HG03521 (cell line): ENCODE data around the gene MOSMO.

Experiments
- ATAC-seq: cut with Tn5 transposase; IDR thresholded peaks from one replicate; pipeline ENCODE4 v1.9.1; 2021; ENCODE audit warnings: mild to moderate bottlenecking, moderate library complexity; ENCODE audit not compliant: unreplicated experiment

The MOSMO gene

DNA sequence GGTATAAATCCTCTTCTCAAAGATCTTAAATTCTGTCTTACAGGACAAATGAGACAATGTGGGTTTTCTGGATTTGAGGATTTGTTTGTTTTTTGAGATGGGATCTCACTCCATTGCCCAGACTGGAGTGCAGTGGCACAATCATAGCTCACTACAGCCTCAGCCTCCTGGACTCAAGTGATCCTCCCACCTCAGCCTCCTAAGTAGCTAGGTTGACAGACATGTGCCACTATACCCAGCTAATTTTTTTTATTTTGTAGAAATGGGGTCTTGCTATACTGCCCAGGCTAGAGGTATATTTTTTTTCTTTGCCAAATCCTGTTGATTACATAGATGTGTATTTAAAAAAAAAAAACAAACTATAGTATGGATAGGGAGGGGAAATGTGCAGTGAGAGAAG, 122.6 kb downstream of the MOSMO start:
- ATAC-seq = no peak

DNA sequence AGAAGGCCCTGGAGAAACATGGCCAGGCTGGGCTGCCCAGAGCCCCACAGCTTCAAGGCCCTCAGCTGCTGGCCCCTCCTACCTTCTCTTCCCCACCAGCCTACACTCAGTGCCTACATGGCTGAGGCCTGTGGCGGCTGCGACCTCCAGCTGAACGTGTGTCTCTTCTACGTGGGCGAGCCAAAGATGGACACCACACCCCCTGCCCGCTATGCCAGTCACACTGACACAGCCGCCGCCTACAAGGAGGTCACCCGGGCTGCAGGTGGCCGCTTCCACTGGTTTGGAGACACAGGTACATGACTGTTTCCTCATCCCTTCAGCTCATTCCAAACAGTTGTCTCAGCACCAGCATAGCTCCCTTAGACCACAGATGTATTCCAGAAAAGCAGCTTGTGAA, 124.9 kb downstream of the MOSMO start:
- no peak for ATAC-seq
